HEK293T (cell line): ENCODE results near the gene ZNF341.

Experiments
- ARNT ChIP-seq: fragments of 450-650 bp; IDR thresholded peaks from 2 replicates; pipeline ENCODE4 v1.6.1; 2017; ENCODE audit warnings: mild to moderate bottlenecking
- BHLHE40 ChIP-seq: fragments of 450-650 bp; IDR thresholded peaks from 2 replicates; pipeline ENCODE4 v1.6.1; 2016; ENCODE audit warnings: mild to moderate bottlenecking, moderate library complexity, borderline replicate concordance
- ELF4 ChIP-seq: fragments of 450-650 bp; IDR thresholded peaks from 2 replicates; pipeline ENCODE4 v1.6.1; 2017; ENCODE audit warnings: antibody characterized with exemption
- FOXA1 ChIP-seq: fragments of 450-650 bp; IDR thresholded peaks from 2 replicates; pipeline ENCODE4 v1.6.1; 2016; ENCODE audit warnings: mild to moderate bottlenecking
- FOXM1 ChIP-seq: fragments of 450-650 bp; IDR thresholded peaks from 2 replicates; pipeline ENCODE4 v1.6.1; 2017; ENCODE audit warnings: mild to moderate bottlenecking, borderline replicate concordance
- HDGF ChIP-seq: fragments of 450-650 bp; IDR thresholded peaks from 2 replicates; pipeline ENCODE4 v1.6.1; 2017; ENCODE audit warnings: antibody characterized with exemption, borderline replicate concordance
- LEF1 ChIP-seq: fragments of 450-650 bp; IDR thresholded peaks from 2 replicates; pipeline ENCODE4 v1.6.1; 2017; ENCODE audit warnings: mild to moderate bottlenecking, borderline replicate concordance
- NFRKB ChIP-seq: fragments of 450-650 bp; IDR thresholded peaks from 2 replicates; pipeline ENCODE4 v1.6.1; 2016; ENCODE audit warnings: mild to moderate bottlenecking, moderate library complexity
- SP1 ChIP-seq: fragments of 450-650 bp; IDR thresholded peaks from 2 replicates; pipeline ENCODE4 v1.6.1; 2017
- ZNF384 ChIP-seq: fragments of 450-650 bp; IDR thresholded peaks from 2 replicates; pipeline ENCODE4 v1.6.1; 2016
- TF ChIP-seq, protein P1 (sequence below): fragments of 450-650 bp; IDR thresholded peaks from 2 replicates; pipeline ENCODE4 v1.6.1; 2016

DNA sequence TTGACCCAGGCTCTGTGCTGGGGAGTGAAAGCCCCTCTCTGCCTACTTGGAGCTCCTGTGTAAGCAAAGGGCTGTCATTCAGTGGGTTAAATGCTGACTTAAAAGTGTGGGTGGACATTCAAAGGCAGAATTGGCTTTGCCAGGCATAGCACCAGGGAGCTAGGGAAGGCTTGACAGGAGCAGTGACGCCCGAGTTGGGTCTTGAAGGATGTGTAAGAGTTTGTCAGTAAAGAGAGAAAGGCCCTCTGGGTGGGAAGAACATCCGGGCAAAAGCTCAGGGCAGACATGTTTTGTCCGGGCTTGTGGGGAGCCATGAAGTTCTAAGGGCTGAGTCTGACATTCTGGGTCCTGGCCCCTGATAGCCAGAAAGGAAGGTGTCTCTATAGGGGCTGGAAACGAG, 51.5 kb downstream of the ZNF341 start:
- TF ChIP-seq FOXA1 (no peak), ARNT (no peak), SP1 (no peak), BHLHE40 (no peak), LEF1 (no peak), HDGF (no peak), NFRKB (no peak), FOXM1 (no peak), ELF4 (no peak), ZNF384 (no peak)
- TF ChIP-seq, protein P1, sequence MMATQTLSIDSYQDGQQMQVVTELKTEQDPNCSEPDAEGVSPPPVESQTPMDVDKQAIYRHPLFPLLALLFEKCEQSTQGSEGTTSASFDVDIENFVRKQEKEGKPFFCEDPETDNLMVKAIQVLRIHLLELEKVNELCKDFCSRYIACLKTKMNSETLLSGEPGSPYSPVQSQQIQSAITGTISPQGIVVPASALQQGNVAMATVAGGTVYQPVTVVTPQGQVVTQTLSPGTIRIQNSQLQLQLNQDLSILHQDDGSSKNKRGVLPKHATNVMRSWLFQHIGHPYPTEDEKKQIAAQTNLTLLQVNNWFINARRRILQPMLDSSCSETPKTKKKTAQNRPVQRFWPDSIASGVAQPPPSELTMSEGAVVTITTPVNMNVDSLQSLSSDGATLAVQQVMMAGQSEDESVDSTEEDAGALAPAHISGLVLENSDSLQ: no peak
